COLO668 (cell line): ENCODE results near the gene MYO9B.
"Not testable (repeated sequence)": the region's sequence is repeated elsewhere in the genome, so short reads cannot be mapped to it uniquely, and the experiment has no call there.

Experiments
- DNase-seq: peaks from one replicate; lab custom pipeline; 2025; ENCODE audit not compliant: unreplicated experiment; lab: John Stamatoyannopoulos, UW

The MYO9B gene

GRCh38 chr19:17086834-17087233 is 11.3 kb downstream of the MYO9B start:
- no peak for DNase-seq

GRCh38 chr19:17088552-17088951 is 13.0 kb downstream of the MYO9B start:
- DNase-seq, result no peak

- DNase-seq, result no peak
Measured at GRCh38 chr19:17090583-17090982, 15.0 kb downstream of the MYO9B start.

- DNase-seq, result no peak
Measured at GRCh38 chr19:17091758-17092333, 16.3 kb downstream of the MYO9B start.

GRCh38 chr19:17092696-17093095 is 17.1 kb downstream of the MYO9B start:
- no peak for DNase-seq

GRCh38 chr19:17094694-17095093 is 19.1 kb downstream of the MYO9B start:
- not testable (repeated sequence) for DNase-seq

GRCh38 chr19:17095141-17095919 is 19.8 kb downstream of the MYO9B start:
- DNase-seq, result no peak

GRCh38 chr19:17097593-17098126 is 22.1 kb downstream of the MYO9B start:
- DNase-seq, result no peak

- DNase-seq, result no peak
Measured at GRCh38 chr19:17098326-17098725, 22.7 kb downstream of the MYO9B start.

GRCh38 chr19:17101686-17102628 is 26.4 kb downstream of the MYO9B start:
- no peak for DNase-seq

- peak; percentile 16 for DNase-seq
Measured at GRCh38 chr19:17103177-17103576, 27.6 kb downstream of the MYO9B start.

GRCh38 chr19:17104679-17105078 is 29.1 kb downstream of the MYO9B start:
- DNase-seq, result no peak

GRCh38 chr19:17105556-17105955 is 30.0 kb downstream of the MYO9B start:
- no peak for DNase-seq

GRCh38 chr19:17106964-17107363 is 31.4 kb downstream of the MYO9B start:
- not testable (repeated sequence) for DNase-seq

- no peak for DNase-seq
Measured at GRCh38 chr19:17107546-17108452, 32.2 kb downstream of the MYO9B start.

- DNase-seq, result no peak
Measured at GRCh38 chr19:17108453-17108784, 32.8 kb downstream of the MYO9B start.

- no peak for DNase-seq
Measured at GRCh38 chr19:17109300-17109699, 33.7 kb downstream of the MYO9B start.

GRCh38 chr19:17109962-17110598 is 34.5 kb downstream of the MYO9B start:
- no peak for DNase-seq

- no peak for DNase-seq
Measured at GRCh38 chr19:17110599-17110966, 35.0 kb downstream of the MYO9B start.

GRCh38 chr19:17111766-17112165 is 36.2 kb downstream of the MYO9B start:
- DNase-seq, result no peak
